HepG2 (cell line): ENCODE measurements around the gene BABAM1. TPM values are rescaled to one million over a fixed set of nuclear protein-coding genes. Genes with fewer than 3 reads are reported as not detected.

Source experiments
- KDM1A ChIP-seq: IDR thresholded peaks from 2 replicates; pipeline ENCODE4 v1.6.1; 2016; ENCODE audit warnings: missing compliant biosample characterization
- KLF9 ChIP-seq: IDR thresholded peaks from 2 replicates; pipeline ENCODE4 v1.6.1; 2016; ENCODE audit warnings: low read depth
- PHF8 ChIP-seq: sonication (generic); formaldehyde crosslinking; IDR thresholded peaks from 2 replicates; pipeline ENCODE4 v1.5.0; 2020; ENCODE audit warnings: missing genetic modification reagents
- ZNF264 ChIP-seq: sonication (generic); formaldehyde crosslinking; IDR thresholded peaks from 2 replicates; pipeline ENCODE4 v1.4.0; 2020; ENCODE audit warnings: missing genetic modification reagents
- ZNF367 ChIP-seq: sonication (generic); formaldehyde crosslinking; IDR thresholded peaks from 2 replicates; pipeline ENCODE4 v1.4.0; 2020; ENCODE audit warnings: missing genetic modification reagents, borderline replicate concordance
- ZNF451 ChIP-seq: sonication (generic); formaldehyde crosslinking; IDR thresholded peaks from 2 replicates; pipeline ENCODE4 v1.5.0; 2020; ENCODE audit warnings: mild to moderate bottlenecking, missing genetic modification reagents
- ZNF629 ChIP-seq: sonication (generic); formaldehyde crosslinking; conservative IDR thresholded peaks from 2 replicates; pipeline ENCODE4 v1.5.0; 2020; ENCODE audit warnings: missing genetic modification reagents
- ZNF878 ChIP-seq: sonication (generic); formaldehyde crosslinking; IDR thresholded peaks from 2 replicates; pipeline ENCODE4 v1.8.1; 2023; ENCODE audit warnings: mild to moderate bottlenecking, missing genetic modification reagents, moderate library complexity
- polyA plus RNA-seq, 8 experiments: library from polyadenylated mRNA; depleted of rRNA in 3 of 8; stranded (reverse) in 7 of 8; unstranded in 1 of 8; fragments of >200 nt; fragmentation: Illumina TruSeq in 4 of 8; extraction: Trizol in 4 of 8; gene quantifications; 2 replicates each; pipeline versions ENCODE4 v1.2.1 to v1.2.3, GENCODE V29; 2011 to 2016; ENCODE audit warnings: low read depth in 4 of 8, missing spikeins in 1 of 8, mixed read lengths in 1 of 8; ENCODE audit not compliant: insufficient read depth in 1 of 8
- total RNA-seq, 5 experiments: library from RNA; depleted of rRNA; stranded (reverse); fragments of >200 nt; fragmentation: Illumina TruSeq; extraction: Trizol; gene quantifications; 2 replicates each; pipeline ENCODE4 v1.2.3, GENCODE V29; 2016; ENCODE audit warnings: low read depth in 1 of 5
- TF ChIP-seq, protein P1 (sequence below): IDR thresholded peaks from 2 replicates; pipeline ENCODE4 v1.6.1; 2016; ENCODE audit warnings: missing compliant biosample characterization, missing genetic modification reagents, borderline replicate concordance
- TF ChIP-seq, protein P2 (sequence below): sonication (generic); formaldehyde crosslinking; IDR thresholded peaks from 2 replicates; pipeline ENCODE4 v1.4.0; 2020; ENCODE audit warnings: missing genetic modification reagents, low read depth, mild to moderate bottlenecking, borderline replicate concordance
- TF ChIP-seq, protein P3 (sequence below): sonication (generic); formaldehyde crosslinking; IDR thresholded peaks from 2 replicates; pipeline ENCODE4 v1.5.1; 2020; ENCODE audit warnings: missing genetic modification reagents, mild to moderate bottlenecking, borderline replicate concordance
- TF ChIP-seq, protein P4 (sequence below): sonication (generic); formaldehyde crosslinking; IDR thresholded peaks from 2 replicates; pipeline ENCODE4 v1.8.0; 2022; ENCODE audit warnings: missing genetic modification reagents, low read depth, mild to moderate bottlenecking, borderline replicate concordance
- TF ChIP-seq, protein P5 (sequence below): sonication (generic); formaldehyde crosslinking; IDR thresholded peaks from 2 replicates; pipeline ENCODE4 v1.4.0; 2020; ENCODE audit warnings: missing genetic modification reagents
- TF ChIP-seq, protein P6 (sequence below): sonication (generic); formaldehyde crosslinking; IDR thresholded peaks from 2 replicates; pipeline ENCODE4 v1.5.1; 2020; ENCODE audit warnings: mild to moderate bottlenecking, missing genetic modification reagents
- TF ChIP-seq, protein P7 (sequence below): sonication (generic); formaldehyde crosslinking; IDR thresholded peaks from 2 replicates; pipeline ENCODE4 v1.5.0; 2020; ENCODE audit warnings: mild to moderate bottlenecking, missing genetic modification reagents, moderate library complexity
- TF ChIP-seq, protein P8 (sequence below): sonication (generic); formaldehyde crosslinking; IDR thresholded peaks from 2 replicates; pipeline ENCODE4 v1.8.0; 2022; ENCODE audit warnings: mild to moderate bottlenecking, missing genetic modification reagents; ENCODE audit not compliant: insufficient replicate concordance

BABAM1 gene
- total and polyA plus RNA-seq, 2 of the 13 experiments (the other 11 are each of a cell fraction or from before 2014, with no cell fraction given) = 70.0 to 82.0 TPM

DNA sequence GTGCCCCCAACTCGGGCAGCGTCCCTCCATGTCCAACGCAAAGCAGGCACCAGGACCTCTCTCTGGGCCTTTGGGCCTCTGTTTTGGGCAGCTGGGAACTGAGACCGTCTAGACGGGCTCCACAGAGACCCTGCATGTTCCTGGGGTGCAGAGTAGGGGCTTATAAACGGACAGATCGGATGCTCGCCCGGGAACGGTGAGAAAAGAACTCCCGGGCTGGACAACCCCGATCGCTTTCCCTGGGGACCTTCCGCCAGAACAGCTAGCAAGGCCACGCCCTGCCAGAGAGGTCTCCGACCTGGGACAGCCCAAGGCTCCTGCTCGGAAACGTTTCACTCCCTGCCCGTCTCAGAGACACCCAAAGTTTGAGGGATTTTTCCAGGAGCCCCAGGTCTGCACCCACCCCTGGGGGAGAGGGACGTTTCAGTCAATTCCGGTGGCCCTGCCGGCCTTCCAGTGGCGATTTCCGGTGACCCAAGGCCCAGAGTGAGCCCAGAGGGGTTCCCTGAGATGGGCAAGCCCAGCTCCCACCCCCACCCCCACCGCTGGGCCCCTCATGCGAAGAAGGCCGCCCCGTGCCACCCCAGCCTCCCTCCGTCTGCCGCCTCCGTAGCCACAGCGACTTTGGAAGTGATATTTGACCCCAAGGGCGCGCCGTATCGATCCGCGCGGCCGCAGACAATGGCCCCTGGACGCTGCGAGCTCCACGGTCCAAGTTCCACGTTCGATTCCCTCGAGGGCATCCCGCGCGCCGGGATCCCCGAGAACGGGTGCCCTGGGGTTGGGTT lies 23.2 kb upstream of the BABAM1 start (continued):
- TF ChIP-seq, protein P1, sequence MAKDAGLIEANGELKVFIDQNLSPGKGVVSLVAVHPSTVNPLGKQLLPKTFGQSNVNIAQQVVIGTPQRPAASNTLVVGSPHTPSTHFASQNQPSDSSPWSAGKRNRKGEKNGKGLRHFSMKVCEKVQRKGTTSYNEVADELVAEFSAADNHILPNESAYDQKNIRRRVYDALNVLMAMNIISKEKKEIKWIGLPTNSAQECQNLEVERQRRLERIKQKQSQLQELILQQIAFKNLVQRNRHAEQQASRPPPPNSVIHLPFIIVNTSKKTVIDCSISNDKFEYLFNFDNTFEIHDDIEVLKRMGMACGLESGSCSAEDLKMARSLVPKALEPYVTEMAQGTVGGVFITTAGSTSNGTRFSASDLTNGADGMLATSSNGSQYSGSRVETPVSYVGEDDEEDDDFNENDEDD = peak; percentile 22; the same call in 1 of the 2 replicates
- TF ChIP-seq, protein P2, sequence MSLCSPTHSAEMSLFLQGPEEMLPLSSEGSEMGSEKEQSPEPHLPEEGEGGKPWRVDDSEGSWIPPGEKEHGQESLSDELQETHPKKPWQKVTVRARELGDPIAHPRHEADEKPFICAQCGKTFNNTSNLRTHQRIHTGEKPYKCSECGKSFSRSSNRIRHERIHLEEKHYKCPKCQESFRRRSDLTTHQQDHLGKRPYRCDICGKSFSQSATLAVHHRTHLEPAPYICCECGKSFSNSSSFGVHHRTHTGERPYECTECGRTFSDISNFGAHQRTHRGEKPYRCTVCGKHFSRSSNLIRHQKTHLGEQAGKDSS (CRISPR knock-in tag) = 0 out of 2 replicates have a peak, but pooled peaks have one; percentile 8
- TF ChIP-seq ZNF878 = no peak
- 0 out of 2 replicates have a peak, but pooled peaks have one; percentile 56 for TF ChIP-seq ZNF264 (CRISPR knock-in tag)
- no peak for TF ChIP-seq ZNF451 (CRISPR knock-in tag)
- TF ChIP-seq, protein P3, sequence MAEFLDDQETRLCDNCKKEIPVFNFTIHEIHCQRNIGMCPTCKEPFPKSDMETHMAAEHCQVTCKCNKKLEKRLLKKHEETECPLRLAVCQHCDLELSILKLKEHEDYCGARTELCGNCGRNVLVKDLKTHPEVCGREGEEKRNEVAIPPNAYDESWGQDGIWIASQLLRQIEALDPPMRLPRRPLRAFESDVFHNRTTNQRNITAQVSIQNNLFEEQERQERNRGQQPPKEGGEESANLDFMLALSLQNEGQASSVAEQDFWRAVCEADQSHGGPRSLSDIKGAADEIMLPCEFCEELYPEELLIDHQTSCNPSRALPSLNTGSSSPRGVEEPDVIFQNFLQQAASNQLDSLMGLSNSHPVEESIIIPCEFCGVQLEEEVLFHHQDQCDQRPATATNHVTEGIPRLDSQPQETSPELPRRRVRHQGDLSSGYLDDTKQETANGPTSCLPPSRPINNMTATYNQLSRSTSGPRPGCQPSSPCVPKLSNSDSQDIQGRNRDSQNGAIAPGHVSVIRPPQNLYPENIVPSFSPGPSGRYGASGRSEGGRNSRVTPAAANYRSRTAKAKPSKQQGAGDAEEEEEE (CRISPR knock-in tag) = no peak
- TF ChIP-seq, protein P4, sequence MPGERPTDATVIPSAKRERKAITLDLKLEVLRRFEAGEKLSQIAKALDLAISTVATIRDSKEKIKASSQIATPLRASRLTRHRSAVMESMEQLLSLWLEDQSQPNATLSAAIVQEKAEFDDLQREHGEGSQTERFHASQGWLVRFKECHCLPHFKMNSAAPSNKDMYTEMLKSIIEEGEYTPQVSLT (CRISPR knock-in tag) = no peak
- no peak for TF ChIP-seq ZNF367 (CRISPR knock-in tag)
- TF ChIP-seq, protein P5, sequence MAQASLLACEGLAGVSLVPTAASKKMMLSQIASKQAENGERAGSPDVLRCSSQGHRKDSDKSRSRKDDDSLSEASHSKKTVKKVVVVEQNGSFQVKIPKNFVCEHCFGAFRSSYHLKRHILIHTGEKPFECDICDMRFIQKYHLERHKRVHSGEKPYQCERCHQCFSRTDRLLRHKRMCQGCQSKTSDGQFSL (CRISPR knock-in tag) = no peak
- TF ChIP-seq PHF8 (CRISPR knock-in tag) = peak; percentile 79
- peak; percentile 24; the same call in 1 of the 2 replicates for TF ChIP-seq ZNF629 (CRISPR knock-in tag)
- peak; percentile 74; the same call in 1 of the 2 replicates for TF ChIP-seq KDM1A (CRISPR knock-in tag)
- TF ChIP-seq, protein P6, sequence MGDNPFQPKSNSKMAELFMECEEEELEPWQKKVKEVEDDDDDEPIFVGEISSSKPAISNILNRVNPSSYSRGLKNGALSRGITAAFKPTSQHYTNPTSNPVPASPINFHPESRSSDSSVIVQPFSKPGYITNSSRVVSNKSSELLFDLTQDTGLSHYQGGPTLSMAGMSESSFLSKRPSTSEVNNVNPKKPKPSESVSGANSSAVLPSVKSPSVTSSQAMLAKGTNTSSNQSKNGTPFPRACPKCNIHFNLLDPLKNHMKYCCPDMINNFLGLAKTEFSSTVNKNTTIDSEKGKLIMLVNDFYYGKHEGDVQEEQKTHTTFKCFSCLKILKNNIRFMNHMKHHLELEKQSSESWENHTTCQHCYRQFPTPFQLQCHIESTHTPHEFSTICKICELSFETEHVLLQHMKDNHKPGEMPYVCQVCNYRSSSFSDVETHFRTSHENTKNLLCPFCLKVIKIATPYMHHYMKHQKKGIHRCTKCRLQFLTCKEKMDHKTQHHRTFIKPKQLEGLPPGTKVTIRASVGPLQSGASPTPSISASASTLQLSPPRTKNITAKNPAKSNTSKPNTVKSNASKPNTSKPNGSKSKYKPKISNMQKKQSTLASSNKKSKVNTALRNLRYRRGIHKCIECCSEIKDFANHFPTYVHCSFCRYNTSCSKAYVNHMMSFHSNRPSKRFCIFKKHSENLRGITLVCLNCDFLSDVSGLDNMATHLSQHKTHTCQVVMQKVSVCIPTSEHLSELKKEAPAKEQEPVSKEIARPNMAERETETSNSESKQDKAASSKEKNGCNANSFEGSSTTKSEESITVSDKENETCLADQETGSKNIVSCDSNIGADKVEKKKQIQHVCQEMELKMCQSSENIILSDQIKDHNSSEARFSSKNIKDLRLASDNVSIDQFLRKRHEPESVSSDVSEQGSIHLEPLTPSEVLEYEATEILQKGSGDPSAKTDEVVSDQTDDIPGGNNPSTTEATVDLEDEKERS (CRISPR knock-in tag) = peak; percentile 71; the same call in 1 of the 2 replicates
- no peak for TF ChIP-seq KLF9 (CRISPR knock-in tag)
- TF ChIP-seq, protein P7, sequence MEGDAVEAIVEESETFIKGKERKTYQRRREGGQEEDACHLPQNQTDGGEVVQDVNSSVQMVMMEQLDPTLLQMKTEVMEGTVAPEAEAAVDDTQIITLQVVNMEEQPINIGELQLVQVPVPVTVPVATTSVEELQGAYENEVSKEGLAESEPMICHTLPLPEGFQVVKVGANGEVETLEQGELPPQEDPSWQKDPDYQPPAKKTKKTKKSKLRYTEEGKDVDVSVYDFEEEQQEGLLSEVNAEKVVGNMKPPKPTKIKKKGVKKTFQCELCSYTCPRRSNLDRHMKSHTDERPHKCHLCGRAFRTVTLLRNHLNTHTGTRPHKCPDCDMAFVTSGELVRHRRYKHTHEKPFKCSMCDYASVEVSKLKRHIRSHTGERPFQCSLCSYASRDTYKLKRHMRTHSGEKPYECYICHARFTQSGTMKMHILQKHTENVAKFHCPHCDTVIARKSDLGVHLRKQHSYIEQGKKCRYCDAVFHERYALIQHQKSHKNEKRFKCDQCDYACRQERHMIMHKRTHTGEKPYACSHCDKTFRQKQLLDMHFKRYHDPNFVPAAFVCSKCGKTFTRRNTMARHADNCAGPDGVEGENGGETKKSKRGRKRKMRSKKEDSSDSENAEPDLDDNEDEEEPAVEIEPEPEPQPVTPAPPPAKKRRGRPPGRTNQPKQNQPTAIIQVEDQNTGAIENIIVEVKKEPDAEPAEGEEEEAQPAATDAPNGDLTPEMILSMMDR (CRISPR knock-in tag) = no peak
- TF ChIP-seq, protein P8, sequence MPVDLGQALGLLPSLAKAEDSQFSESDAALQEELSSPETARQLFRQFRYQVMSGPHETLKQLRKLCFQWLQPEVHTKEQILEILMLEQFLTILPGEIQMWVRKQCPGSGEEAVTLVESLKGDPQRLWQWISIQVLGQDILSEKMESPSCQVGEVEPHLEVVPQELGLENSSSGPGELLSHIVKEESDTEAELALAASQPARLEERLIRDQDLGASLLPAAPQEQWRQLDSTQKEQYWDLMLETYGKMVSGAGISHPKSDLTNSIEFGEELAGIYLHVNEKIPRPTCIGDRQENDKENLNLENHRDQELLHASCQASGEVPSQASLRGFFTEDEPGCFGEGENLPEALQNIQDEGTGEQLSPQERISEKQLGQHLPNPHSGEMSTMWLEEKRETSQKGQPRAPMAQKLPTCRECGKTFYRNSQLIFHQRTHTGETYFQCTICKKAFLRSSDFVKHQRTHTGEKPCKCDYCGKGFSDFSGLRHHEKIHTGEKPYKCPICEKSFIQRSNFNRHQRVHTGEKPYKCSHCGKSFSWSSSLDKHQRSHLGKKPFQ = no peak
